ENCODE measurements around the gene TSPAN1.

DNA sequence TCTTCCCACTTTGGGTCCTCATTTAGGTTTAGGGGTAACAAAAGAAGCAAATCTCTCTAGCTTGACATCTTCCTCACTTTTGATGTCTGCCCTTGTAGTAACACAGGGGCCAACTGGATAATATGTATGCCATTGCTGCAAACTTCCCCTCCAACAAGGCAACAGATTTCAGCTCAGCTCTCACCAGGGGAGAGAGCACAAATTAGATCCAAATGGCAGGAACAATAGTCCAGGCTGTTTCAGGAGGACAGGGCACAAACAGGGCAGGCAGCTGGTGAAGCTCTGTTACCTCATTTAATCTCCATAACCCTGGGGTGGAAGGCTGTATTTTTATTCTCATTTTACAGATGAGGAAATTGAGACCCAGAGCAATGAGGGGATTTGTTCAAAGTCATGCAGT, 38.2 kb upstream of the TSPAN1 start:
- TF ChIP-seq, protein P1, sequence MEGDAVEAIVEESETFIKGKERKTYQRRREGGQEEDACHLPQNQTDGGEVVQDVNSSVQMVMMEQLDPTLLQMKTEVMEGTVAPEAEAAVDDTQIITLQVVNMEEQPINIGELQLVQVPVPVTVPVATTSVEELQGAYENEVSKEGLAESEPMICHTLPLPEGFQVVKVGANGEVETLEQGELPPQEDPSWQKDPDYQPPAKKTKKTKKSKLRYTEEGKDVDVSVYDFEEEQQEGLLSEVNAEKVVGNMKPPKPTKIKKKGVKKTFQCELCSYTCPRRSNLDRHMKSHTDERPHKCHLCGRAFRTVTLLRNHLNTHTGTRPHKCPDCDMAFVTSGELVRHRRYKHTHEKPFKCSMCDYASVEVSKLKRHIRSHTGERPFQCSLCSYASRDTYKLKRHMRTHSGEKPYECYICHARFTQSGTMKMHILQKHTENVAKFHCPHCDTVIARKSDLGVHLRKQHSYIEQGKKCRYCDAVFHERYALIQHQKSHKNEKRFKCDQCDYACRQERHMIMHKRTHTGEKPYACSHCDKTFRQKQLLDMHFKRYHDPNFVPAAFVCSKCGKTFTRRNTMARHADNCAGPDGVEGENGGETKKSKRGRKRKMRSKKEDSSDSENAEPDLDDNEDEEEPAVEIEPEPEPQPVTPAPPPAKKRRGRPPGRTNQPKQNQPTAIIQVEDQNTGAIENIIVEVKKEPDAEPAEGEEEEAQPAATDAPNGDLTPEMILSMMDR (IDR thresholded peaks at IDR 0.05), result no peak
- TF ChIP-seq POLR2A (IDR thresholded peaks at IDR 0.05), result no peak

All from heart left ventricle (tissue), 13 donors.